Body of pancreas (tissue), 4 donors: ENCODE data around the gene TOMM5. TPM values are rescaled to one million over a fixed set of nuclear protein-coding genes. Genes with fewer than 3 reads are reported as not detected.

Experiments used
- ATAC-seq: fragments of 150-250 bp; one replicate; pipeline ENCODE4 v1.9.1; 2016
- DNase-seq, 4 donors: peaks; one replicate each; pipeline ENCODE4 v3.0.0-alpha.2; 2019
- H3K27ac ChIP-seq, 4 donors: fragments of 200-600 bp; sonication (generic); 1 replicate in 3 of 4; 2 replicates in 1 of 4; pipeline versions ENCODE4 v1.5.1 to v1.6.1; 2016 to 2019; ENCODE audit warnings: mild to moderate bottlenecking in 1 of 4, mixed read lengths in 1 of 4, moderate library complexity in 1 of 4
- H3K27me3 ChIP-seq, 2 donors: fragments of 200-600 bp; sonication (generic); one replicate each; pipeline ENCODE4 v1.6.0; 2016; ENCODE audit warnings: mild to moderate bottlenecking in 1 of 2
- H3K36me3 ChIP-seq, 2 donors: fragments of 200-600 bp; sonication (generic); replicated peaks in 1 of 2; 2 replicates each; pipeline ENCODE4 v1.5.1; 2016; ENCODE audit warnings: low read depth in 2 of 2; ENCODE audit not compliant: insufficient read depth in 1 of 2
- H3K4me1 ChIP-seq: fragments of 200-600 bp; sonication (generic); one replicate; pipeline ENCODE4 v1.6.0; 2016
- H3K4me3 ChIP-seq, 2 donors: fragments of 200-600 bp; sonication (generic); 1 replicate in 1 of 2; 2 replicates in 1 of 2; pipeline ENCODE4 v1.5.1; 2016 to 2019
- H3K9me3 ChIP-seq, 3 donors: fragments of 200-600 bp; sonication (generic); 1 replicate in 2 of 3; 2 replicates in 1 of 3; pipeline ENCODE4 v1.5.1; 2016
- CTCF ChIP-seq, 7 experiments: fragments of 450-650 bp in 4 of 7; fragments of 200-600 bp in 3 of 7; sonication (generic) in 3 of 7; IDR thresholded peaks; one replicate each; pipeline ENCODE4 v1.5.1; 2016 to 2019; ENCODE audit warnings: antibody characterized with exemption in 7 of 7
- POLR2A ChIP-seq, 3 donors: fragments of 450-650 bp; IDR thresholded peaks; one replicate each; pipeline ENCODE4 v1.6.1; 2016; ENCODE audit warnings: antibody characterized with exemption in 3 of 3, mild to moderate bottlenecking in 2 of 3
- WGBS, 2 donors: methylation state at CpG; one replicate each; pipeline ENCODE4 v1.1.5; 2017; 5-methylcytosine and 5-hydroxymethylcytosine counted together
- intact Hi-C: fragments of 100-400 bp; cut with DNase I; formaldehyde crosslinking; loops from one replicate; pipeline ENCODE4 v1.15.1; 2023
- total RNA-seq, 2 donors: library from RNA; depleted of rRNA; stranded (reverse); fragments of >200 nt; gene quantifications; one replicate each; pipeline ENCODE4 v1.1.0, GENCODE V29; 2016

TOMM5 gene
- total RNA-seq, 2 donors from 2014 or later: 37.6 to 48.8 TPM

GRCh38 chr9:37550781-37551180 is 41.6 kb downstream of the TOMM5 start:
- no peak overlapping the region for H3K27ac ChIP-seq
- ATAC-seq: no peak
- H3K36me3 ChIP-seq: no peaks in the 10 kb centered on the region
- no peaks in the 10 kb centered on the region for H3K4me1 ChIP-seq
- no peak for TF ChIP-seq CTCF (IDR thresholded peaks at IDR 0.05)
- no peak for TF ChIP-seq POLR2A (IDR thresholded peaks at IDR 0.05)
- no peaks in the 10 kb centered on the region for H3K9me3 ChIP-seq
- intact Hi-C loops: no loop called here
- WGBS, 2 donors: 83 to 92% methylated on average over 1 of the region's 1 CpG
- no peak overlapping the region for H3K4me3 ChIP-seq
- H3K27me3 ChIP-seq: no peaks in the 10 kb centered on the region
- DNase-seq: no peak

GRCh38 chr9:37549527-37549926 is 42.9 kb downstream of the TOMM5 start:
- TF ChIP-seq CTCF (IDR thresholded peaks at IDR 0.05) (no peak), POLR2A (IDR thresholded peaks at IDR 0.05) (no peak)
- no peak for DNase-seq
- H3K27ac ChIP-seq: no peak overlapping the region

GRCh38 chr9:37547328-37547878 is 45.0 kb downstream of the TOMM5 start:
- Histone ChIP-seq H3K4me3 (no peak overlapping the region), H3K36me3 (no peaks in the 10 kb centered on the region), H3K27me3 (no peaks in the 10 kb centered on the region), H3K27ac (no peak overlapping the region), H3K9me3 (no peaks in the 10 kb centered on the region), H3K4me1 (peaks cover 12% of the 10 kb centered on the region)
- TF ChIP-seq POLR2A (IDR thresholded peaks at IDR 0.05) (no peak), CTCF (IDR thresholded peaks at IDR 0.05) (no peak)
- WGBS, 2 donors: 91 to 93% methylated on average over 5 of the region's 5 CpGs
- DNase-seq (no peak), ATAC-seq (no peak)
- intact Hi-C loops: no loop called here

More at GRCh38 chr9:37549527-37549926, 42.9 kb downstream of the TOMM5 start:
- Histone ChIP-seq H3K4me1 (no peaks in the 10 kb centered on the region), H3K27me3 (no peaks in the 10 kb centered on the region), H3K36me3 (no peaks in the 10 kb centered on the region), H3K4me3 (no peak overlapping the region), H3K9me3 (no peaks in the 10 kb centered on the region)
- intact Hi-C loops: no loop called here
- no peak for ATAC-seq

GRCh38 chr9:37543468-37543867 is 48.9 kb downstream of the TOMM5 start:
- no peaks in the 10 kb centered on the region for H3K36me3 ChIP-seq
- TF ChIP-seq CTCF (IDR thresholded peaks at IDR 0.05): no peak
- no peak for TF ChIP-seq POLR2A (IDR thresholded peaks at IDR 0.05)
- DNase-seq: no peak
- WGBS, 2 donors: 80 to 100% methylated on average over 1 of the region's 1 CpG
- no peak for ATAC-seq
- peaks cover 26% of the 10 kb centered on the region for H3K4me1 ChIP-seq
- H3K27me3 ChIP-seq: no peaks in the 10 kb centered on the region
- H3K4me3 ChIP-seq: no peak overlapping the region
- no peak overlapping the region for H3K27ac ChIP-seq
- intact Hi-C loops: no loop called here
- H3K9me3 ChIP-seq: no peaks in the 10 kb centered on the region

- TF ChIP-seq CTCF (IDR thresholded peaks at IDR 0.05): no peak
- no peak for TF ChIP-seq POLR2A (IDR thresholded peaks at IDR 0.05)
- intact Hi-C loops: no loop called here
- 56 to 64% methylated on average over 1 of the region's 1 CpG for WGBS, 2 donors
- H3K4me1 ChIP-seq: peaks cover 26% of the 10 kb centered on the region
- no peak overlapping the region for H3K4me3 ChIP-seq
- ATAC-seq: no peak
- no peaks in the 10 kb centered on the region for H3K36me3 ChIP-seq
- no peak overlapping the region for H3K27ac ChIP-seq
- no peaks in the 10 kb centered on the region for H3K27me3 ChIP-seq
- no peak for DNase-seq
- no peaks in the 10 kb centered on the region for H3K9me3 ChIP-seq
Measured at GRCh38 chr9:37542895-37543294, 49.5 kb downstream of the TOMM5 start.
